Pulmonary artery endothelial cell (primary cell): Measurements from ENCODE around the gene PET117. TPM values are rescaled to one million over a fixed set of nuclear protein-coding genes. Genes with fewer than 3 reads are reported as not detected.
"Not testable (repeated sequence)": the region's sequence is repeated elsewhere in the genome, so short reads cannot be mapped to it uniquely, and the experiment has no call there.

Experiments used
- DNase-seq: peaks from one replicate; pipeline ENCODE4 v3.0.0-alpha.2; 2011; ENCODE audit warnings: low read depth, low spot score
- total RNA-seq: library from RNA; depleted of rRNA; stranded (reverse); fragments of >200 nt; gene quantifications from 2 replicates; pipeline ENCODE4 v1.2.3, GENCODE V29; 2014

The PET117 gene, protein sequence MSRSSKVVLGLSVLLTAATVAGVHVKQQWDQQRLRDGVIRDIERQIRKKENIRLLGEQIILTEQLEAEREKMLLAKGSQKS
- 10.2 and 11.8 TPM in 2 replicates for total RNA-seq

- DNase-seq: peak; percentile 74
These were observed at the start of gene PET117, which contains the start of gene KAT14 for GRCh38 chr20:18137412-18138265. PET117 (plus strand) TSS chr20:18137863; CDS start chr20:18137956, 93 bp downstream. KAT14 (plus strand) TSS chr20:18137863; CDS start chr20:18142661, 4,798 bp downstream.

DNA sequence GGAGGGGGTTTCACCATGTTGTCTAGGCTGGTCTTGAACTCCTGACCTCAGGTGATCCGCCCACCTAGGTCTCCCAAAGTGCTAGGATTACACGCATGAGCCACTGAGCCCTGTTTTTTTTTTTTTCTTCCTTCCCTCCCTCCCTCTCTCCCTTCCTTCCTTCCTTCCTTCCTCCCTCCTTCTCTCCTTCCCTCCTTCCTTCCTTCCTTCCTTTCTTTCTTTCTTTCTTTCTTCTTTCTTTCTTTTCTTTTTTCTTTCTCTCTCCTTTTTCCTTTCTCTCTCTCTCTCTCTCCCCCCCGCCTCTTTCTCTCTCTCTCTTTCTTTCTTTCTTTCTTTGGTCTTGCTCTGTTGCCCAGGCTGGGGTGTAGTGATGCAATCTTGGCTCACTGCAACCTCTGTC is 49.4 kb upstream of the PET117 start:
- not testable (repeated sequence) for DNase-seq

GRCh38 chr20:18088841-18089240 is 48.8 kb upstream of the PET117 start:
- not testable (repeated sequence) for DNase-seq

DNA sequence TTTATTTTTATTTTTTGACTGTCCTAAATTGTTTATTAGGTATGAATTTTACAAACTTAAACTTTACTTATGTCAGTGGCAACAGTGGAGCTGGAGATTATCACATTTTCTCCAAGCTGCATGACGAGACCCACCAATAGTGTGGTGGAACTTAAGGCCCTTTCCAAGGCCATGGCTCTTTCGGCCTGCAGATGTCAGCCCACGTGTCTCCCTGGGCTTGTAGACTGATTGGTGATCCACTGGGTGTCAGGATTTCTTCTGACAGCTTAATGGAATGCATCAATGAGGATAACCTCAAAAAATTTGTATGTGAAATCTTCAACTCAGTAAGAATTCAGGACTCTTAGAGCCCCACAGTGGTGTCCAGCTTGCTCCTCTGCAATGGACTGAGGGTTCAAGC is 47.6 kb upstream of the PET117 start:
- DNase-seq: no peak

- DNase-seq: no peak
These were observed 47.2 kb upstream of the PET117 start for GRCh38 chr20:18090477-18090876.

DNA sequence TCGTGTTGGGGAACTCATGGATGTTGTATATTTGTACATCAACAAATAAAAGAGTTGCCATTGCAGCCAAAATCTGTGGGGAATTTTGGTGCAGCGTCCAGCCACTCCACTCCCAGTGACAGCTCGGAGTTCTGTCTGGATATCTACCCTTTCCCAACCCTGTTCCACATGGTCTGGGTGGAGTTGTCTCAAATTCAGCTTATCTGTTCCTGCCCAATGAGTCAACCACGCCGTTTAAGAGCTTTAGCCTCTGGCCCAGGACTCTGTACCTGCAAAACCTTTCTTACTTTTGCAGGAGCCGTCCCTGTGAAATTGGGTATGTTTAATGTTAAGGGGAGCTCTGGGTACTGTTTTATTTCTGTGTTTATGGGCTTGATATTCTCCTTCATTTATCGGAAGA is 46.0 kb upstream of the PET117 start:
- DNase-seq: no peak

GRCh38 chr20:18092890-18093289 is 44.8 kb upstream of the PET117 start:
- DNase-seq: no peak

- DNase-seq: no peak
These were observed 44.3 kb upstream of the PET117 start for GRCh38 chr20:18093388-18093787.

- DNase-seq: no peak
These were observed 43.5 kb upstream of the PET117 start for GRCh38 chr20:18094191-18094590.

GRCh38 chr20:18100569-18100968 is 37.1 kb upstream of the PET117 start:
- not testable (repeated sequence) for DNase-seq

DNA sequence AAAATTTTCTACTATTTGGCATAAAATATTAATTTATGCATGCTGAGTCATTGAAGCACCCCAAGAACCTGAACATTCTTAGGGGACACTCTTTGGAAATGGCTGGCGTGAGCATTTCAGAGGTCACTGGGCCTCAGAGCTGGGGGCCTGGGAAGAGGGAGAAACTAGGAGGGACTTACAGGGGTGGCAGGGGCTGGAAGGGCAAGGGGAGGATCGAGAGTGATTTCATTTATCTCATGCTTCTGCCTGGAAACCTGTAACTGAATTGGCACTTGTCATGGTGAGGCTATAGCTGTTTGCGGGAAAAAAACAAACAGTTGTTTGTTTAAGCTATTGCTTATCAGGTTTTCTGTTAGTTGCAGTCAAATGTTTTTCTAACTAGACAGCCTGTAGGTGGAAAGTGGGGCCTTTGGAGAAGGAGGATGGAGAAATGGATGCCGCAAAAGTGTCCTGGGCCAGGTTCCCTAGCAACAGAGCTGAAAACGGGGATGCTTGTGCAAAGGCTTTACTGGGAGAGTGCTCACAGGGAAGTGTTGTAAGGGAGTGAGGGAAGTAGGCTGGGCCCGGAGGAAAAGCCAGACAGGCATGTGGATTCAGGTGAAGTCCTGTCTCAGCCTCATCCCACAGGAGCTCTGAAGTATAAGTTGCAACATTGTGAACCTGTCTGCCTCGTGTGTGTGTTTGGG is 36.4 kb upstream of the PET117 start:
- no peak for DNase-seq

DNA sequence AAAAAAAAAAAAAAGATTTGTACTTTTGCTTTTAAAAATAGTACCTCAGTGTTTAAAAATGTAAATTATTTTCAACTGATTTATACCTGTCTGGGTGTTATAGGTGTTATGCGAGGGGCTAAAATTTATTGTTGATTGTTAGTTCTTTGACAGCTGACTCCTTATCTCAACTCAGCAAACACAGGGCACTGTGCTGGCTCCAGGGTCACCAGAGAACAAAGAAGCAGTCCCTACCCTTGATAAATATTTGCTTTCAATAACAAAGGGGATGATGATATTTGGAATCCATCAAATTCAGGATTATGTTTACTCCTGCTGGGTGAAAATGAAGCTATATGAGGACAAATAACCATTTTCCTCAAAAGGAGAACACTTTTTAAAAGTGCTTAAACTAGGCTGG is 34.2 kb upstream of the PET117 start:
- no peak for DNase-seq

GRCh38 chr20:18108326-18108725 is 29.3 kb upstream of the PET117 start:
- no peak for DNase-seq

GRCh38 chr20:18128574-18128973 is 9.1 kb upstream of the PET117 start:
- not testable (repeated sequence) for DNase-seq

DNA sequence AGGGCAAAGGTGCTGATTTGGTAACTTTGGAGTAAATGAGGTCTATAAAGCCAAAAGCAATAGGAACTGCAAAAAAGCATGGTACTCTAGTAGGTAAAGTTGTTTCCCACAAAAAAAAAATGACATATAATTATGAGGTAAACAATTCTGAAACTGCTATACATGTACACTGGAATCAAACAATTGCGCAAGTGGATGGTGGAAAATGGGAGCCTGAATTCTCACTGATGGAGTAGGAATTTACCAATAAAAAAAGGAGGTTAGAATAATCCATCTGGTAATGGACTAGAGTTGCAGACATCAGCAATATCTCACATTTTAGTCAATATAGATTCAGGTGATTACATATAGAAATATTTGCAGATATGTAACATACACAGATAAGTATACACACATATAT is 5.0 kb upstream of the PET117 start:
- DNase-seq: no peak

GRCh38 chr20:18133962-18134361 is 3.7 kb upstream of the PET117 start:
- DNase-seq: no peak

- DNase-seq: no peak
These were observed 561 bp downstream of the PET117 start for GRCh38 chr20:18138266-18138582.

- DNase-seq: no peak
These were observed 1.2 kb downstream of the PET117 start for GRCh38 chr20:18138639-18139583.

DNA sequence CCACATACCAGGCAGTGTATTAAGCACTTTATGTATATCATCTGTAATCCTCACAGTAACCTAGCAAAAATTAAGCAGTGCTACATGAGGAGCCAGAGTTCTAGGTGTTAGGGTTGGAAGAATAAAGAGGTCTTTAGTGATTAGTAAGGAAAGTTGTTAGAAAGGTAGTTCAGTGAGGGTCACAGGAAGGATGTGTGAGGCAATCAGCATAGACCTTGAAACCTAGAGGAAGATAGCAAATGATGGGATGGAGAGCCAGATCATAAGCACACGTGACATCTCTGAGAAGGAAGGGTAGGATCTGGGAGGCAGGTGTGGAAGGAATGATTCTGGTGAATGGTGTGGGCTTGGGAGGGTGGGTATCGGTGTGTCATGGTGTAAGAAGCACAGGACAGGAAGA is 2.2 kb downstream of the PET117 start:
- no peak for DNase-seq

DNA sequence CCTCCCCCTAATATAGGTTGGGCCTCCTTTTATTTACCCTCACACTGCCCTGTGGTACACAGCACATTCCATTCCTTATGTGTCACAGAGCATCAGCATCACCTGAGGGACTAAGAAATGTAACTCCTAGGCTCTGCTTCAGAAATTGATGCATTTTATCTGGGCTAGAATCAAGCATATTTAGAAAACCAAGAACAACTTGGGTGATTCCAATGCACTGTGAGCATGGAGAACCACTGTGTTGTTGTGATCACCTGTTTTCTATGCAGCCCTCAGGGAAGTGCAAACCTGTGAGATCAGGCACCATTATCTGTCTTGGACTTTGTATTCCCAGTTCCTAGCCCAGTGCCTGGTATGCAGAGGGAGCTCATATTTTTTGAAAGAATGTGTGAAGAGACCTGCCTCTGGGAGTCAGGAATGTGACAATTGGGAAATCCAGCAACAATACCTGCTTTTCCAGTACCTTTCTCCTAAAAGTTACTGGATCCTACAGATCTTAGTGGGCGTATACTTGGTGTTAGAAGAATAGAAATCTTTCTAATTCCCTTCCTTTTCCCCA is 7.0 kb downstream of the PET117 start:
- no peak for DNase-seq

DNA sequence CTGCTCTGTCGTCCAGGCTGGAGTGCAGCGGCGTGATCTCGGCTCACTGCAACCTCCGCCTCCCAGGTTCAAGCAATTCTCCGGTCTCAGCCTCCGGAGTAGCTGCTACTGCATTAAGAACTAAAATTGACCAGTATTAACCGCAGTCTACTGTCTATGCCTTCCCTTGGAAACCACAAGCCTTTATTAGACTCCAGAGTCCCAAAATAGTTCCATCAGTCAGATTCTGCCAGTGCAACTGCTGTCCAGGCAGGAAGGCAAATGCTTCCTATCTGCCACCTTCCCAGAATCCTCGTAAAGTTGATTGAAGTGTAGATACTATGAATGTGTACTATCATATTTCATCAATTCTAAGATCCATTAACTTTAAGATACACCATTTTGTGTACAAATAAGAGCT is 16.7 kb downstream of the PET117 start:
- no peak for DNase-seq
